Amniotic stem cell (primary cell): ENCODE data around the gene SOHLH2.

ENCODE experiments used
- DNase-seq: peaks from one replicate; lab custom pipeline; 2025; lab: John Stamatoyannopoulos, UW

The SOHLH2 gene

DNA sequence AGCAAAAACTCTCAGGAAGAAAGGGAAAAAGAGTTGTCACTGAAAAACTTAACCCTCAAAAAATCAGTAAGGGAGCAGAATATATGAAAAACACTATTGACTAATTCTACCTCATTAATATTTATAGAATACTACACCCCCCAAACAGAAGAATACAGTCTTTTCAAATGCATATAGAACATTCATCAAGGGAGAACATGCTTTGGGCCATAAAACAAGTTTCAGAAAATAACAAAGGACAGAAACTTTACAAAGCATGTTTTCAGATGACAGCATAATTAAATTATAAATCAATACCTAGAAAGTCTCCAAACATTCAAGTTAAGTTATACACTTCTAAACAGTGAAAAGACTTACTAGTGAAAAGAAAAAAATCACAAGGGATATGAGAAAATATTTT is 30.5 kb downstream of the SOHLH2 start:
- no peak for DNase-seq

DNA sequence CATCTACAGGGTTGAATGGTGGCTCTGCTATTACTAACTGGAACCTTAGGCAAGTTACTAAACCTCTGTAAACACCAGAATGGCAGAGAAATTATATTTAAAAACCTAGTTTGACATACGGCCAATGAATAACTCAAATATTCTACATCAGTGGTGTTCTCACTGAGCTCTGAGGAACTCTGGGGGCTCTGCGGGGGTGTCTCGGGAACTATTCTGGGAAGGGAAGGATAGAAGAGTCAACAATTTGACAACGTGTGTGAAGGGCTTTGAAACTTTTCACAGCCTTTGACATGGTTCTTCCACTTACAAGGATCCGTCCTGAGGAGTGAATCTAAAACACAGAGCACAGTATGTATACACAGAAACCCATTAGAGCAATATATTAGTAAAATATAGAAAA is 38.7 kb downstream of the SOHLH2 start:
- no peak for DNase-seq

DNA sequence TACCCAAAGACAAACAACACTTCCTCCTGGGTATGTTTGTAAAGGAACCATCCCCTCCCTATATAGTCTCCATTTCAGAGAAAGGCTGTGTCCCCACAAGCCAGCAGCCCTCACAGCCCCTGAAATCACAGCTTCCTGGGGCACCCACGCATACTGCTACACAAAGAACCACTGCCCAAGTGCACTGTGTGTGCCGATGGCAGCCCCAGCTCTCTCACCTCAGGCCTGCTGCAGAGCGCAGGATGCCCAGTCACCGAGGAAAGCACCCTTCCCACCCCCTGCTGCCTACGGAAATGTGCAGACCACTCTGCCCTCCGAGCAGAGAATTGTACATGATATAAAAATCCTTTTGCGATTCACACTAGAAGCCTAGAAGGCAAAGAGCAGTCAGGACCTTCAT is 39.4 kb downstream of the SOHLH2 start:
- DNase-seq = no peak

DNA sequence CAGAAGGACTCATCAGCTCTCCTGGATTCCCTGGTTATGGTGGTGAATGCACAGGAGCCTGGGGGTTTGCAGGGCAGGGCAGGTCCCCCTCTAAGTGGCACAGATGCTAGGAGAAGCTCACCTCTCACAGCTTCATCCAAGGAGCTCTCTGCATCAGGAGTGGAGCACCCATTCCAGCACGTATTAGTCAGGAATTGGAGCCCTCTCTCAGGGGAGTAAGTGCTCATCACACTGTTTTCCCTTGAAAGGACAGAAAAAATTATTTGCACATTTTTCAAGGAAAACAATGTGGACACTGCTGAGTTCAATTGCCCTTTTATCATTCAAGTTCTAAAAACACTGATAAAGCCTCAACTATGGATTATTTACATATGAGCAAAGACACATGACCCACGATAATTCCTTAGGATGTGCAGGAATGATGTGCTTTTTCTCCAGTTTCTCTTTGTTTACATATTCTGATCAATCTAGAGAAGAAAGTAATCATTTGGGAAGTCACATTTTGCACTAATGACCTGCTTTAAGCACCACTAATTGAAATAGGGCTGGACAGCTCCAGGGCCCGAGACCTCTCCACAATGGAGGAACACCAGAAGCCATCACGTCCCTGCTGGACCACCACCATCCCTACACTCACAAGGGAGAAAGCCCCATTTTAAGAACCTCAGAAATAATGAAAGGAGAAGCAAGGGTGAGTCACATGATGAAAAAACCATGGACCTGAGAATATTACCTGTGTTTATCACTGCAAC is 40.6 kb downstream of the SOHLH2 start:
- DNase-seq = no peak

DNA sequence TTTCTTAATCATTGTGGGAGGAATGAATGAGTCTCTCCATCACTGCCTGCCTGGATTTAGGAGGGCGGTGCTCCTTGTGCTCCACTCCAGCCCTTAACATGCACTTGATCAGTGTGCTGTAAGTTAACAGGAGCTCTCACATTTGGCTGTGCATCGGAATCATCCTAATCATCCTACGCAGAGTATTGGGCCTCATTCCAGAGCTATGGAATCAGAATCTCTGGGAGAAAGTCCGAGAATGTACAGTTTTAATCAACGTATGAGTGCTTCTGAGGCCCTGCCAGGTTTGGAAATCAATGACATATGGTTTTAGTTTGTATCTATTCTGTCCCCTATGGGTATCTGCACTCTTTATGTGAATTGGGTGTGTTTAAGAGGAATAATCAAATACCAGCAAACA is 48.3 kb downstream of the SOHLH2 start:
- DNase-seq = no peak

DNA sequence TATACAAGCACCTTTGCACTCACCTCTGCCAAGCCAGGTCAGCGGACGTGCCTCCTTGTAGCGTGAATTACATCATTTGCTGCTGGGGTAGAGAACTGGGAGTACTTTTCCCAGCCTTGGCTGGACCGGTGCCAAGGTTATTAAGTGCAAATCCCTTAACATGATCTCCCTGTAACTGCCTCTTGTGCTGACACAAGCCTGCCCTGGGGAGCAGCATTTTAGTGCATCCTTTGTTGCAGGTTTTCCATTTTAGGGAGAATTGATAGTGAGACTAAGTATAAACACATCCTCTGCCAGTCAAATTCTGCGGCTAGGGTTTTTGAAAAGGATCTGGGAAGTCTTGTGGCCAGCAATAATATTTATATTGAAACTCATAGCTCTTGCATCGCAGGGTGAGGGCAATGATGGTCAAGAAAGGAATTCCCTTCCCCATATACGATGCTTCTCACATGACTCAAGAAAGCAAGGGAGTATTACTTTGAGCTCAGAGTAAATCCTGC is 50.5 kb downstream of the SOHLH2 start:
- DNase-seq = peak; percentile 84

DNA sequence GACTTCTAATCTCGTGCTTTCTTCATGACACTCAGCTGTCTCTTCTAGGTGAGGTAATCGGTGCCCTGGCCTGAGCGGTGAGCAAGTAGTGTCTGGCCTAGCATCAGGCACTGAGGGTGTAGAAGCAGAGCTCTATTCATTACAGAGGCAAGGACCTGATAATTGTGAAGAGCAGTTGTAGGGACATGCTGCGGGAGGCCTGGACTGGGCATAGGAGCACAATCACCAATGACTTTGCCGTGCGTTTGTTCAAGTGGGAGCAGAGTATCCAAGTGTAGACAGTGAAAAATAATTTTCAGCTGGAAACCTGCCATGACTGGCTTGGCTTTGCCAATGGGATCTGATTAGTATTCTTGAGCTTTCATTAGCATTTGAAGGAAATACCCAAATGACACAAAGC is 51.1 kb downstream of the SOHLH2 start:
- no peak for DNase-seq

DNA sequence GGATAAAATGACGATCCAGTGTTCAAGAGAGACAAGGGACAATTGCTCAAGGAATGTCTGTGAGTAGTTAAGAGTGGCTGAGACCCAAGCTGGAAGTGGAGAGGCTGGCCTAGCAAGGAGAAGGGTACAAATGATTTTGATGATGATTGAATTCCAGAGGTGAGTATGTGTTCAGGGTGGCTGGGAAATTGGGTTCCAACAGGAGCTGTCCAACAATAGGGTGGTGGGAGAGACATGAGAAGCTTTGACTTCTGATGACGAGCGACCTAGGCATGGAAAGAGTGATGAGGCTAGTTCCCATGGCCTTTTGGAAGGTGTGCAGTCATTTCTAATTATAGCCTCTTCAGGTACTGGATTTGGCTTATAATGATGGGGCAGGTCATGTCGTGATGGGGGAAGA is 54.1 kb downstream of the SOHLH2 start:
- DNase-seq = no peak

DNA sequence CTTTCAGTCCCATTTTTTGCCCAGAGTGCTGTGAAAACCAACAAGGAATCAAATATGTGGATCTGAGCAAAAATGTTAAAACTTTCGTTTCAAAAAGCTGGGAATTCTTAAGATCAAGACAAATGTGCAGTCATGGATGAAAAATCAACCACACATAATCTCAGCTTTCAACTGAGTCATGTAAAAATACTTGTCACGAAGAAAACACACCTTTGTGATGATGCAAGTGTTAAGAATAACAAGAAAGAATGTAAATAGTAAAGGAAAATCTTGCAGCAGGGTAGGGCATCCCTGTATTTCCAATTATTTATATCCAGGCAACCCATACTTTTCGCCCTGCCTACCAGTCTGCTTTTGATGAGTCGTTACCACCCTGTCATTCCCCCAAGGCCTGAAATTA is 55.7 kb downstream of the SOHLH2 start:
- DNase-seq = no peak

DNA sequence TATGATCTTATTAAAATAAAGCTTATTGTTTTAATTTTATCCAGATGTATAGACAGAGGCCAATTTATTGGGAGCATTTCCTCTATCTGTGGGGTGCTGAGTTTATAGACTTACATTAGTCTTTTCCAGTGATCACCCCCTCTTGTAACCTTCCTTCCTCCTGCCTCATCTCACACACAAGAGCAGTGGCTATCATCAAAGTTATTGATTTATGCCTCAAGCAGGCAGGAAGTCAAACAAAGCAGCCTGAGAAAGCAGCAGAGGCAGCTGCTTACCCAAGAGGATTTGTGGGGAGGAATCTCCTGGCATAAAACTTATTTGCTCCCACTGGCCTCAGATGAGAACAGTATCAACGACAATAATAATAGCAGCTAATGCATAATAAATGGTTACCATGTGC is 56.9 kb downstream of the SOHLH2 start:
- no peak for DNase-seq

DNA sequence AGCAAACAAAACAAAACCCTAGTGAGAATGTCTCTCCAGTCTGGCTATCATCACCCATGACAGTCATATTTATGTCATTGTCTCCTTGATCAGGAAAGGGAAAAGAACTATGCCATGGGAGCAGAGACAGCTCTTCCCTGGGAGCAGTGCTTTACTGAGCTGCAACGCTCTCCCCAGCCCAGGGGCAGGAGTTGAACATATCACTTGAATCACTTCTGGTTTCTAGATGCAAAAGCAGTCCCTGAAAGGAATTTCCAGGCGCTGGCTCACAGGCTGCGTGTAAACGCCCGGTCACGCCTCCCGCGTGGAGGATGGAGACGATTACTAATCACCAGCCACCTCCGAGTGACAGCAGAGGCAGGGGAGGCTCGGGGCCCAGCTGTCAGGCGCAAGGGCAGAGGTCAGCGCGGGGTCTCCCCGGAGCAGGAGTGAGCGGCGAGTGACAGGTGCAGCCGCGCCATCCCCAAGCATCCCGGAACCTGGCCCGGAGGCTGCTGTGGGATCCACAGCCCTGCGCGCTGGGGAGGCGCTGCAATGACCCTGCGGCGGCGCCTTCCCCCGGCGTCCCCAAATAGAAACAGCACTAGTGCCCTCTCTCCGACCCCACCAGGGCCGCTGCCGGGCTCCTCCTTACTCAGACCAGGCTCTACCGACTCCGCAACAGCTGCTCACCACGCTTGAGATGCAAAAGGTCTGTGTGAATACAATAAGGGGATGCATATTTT is 59.6 kb downstream of the SOHLH2 start:
- DNase-seq = no peak

DNA sequence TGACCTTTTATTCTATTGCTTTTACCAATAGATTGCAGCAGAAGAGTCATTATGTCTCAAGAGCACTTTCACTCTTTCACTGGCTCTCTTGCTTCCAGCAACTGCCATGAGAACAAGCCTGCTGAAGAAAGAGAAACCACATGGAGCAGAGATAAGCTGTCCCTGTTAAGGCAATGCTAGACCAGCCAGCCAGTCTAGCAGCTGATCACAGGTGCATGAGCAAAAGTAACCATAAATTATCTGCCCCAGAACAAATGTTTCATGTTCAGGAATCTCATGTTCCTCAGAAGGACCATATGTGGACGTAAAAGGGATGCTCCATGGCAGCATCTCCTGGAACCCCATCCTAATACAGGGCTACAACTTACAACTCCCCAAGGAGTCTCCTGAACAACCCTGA is 62.8 kb downstream of the SOHLH2 start:
- DNase-seq = no peak

DNA sequence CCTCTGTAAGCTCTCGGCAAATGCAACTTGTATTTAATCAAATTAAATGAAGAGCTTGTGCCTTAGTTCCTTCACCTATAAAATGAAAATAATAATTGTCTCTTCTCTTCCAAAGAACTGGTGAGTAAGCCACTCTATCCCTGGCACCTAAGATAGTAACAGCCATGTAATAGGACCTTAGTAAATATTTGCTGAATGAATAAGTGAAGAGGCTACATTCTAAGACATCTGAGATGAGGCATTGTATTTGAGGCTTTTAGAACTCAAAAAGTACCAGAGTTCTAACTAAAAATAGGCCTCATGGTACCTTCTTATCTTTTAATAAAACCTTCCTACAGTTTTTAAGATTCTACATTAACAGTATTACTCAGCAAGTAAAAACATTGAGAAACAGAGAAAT is 65.9 kb downstream of the SOHLH2 start:
- DNase-seq = no peak

DNA sequence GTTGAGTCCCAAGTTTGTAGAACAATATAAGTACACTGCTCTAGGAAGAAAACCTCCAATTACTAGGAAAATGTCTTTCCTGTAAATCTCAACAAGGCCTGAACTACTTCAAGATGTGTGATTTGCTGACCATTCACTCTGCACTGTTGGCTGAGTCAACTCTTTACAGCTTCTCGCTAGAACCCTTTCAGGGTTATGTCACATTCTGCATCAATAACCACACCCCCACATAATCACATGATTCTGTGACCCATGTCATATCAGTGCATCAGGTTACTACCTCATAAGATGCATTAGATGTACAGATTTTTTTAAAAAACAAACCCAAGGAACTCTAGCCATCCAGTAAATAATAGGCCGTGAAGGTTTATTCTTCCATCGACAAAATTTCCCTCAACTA is 67.0 kb downstream of the SOHLH2 start:
- no peak for DNase-seq

DNA sequence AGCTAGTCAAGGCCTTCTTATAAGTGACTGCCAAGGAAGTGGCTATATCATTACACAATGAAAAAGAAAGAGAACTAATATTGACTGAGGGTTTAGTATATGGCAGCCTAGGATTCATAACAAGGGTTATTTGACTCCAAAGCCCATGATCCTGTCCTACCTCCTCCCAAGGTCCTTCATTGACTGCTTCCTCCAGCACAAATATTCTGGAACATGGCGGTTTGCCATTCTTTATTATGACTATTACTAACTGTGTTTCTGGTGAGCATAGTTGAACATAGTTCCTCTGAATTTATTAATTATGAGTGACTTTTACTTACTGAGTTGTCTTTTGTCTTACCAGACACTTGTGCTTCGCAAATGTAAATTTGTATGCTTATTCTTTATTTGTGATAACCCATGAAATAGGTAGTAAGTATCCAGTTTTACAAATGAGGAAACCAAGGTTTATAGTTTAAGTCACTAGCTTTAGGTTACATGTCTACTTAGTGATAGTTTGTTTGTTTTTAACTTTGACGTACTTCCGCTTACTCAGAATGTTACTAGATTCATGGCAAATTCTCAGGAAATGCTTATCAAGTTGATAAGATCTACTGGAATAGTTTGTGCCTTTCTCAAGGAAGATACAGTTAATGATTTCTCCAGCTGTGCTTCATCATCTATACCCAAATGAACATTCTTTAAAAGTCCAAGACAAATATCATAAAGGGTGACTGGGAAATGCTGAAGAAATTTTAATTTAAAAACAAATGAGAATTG is 67.7 kb downstream of the SOHLH2 start:
- DNase-seq = no peak

DNA sequence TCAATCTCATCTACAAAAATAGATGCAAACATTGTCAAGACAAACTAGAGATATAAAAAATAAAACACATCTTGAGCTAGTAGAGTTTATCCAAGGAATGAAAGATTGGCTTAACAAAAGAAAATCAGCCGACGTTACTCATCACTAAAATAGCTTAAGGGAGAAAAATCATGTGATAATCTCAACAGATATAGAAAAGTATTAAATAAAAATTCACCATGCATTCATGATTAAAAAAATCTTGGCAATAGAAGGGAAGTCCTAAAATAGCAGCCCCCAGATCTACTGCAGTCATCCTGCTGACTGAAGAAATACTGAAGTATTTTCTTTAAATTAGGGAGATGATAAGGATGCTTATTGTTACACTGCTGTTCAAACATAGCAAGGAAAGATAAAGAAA is 70.6 kb downstream of the SOHLH2 start:
- DNase-seq = no peak

DNA sequence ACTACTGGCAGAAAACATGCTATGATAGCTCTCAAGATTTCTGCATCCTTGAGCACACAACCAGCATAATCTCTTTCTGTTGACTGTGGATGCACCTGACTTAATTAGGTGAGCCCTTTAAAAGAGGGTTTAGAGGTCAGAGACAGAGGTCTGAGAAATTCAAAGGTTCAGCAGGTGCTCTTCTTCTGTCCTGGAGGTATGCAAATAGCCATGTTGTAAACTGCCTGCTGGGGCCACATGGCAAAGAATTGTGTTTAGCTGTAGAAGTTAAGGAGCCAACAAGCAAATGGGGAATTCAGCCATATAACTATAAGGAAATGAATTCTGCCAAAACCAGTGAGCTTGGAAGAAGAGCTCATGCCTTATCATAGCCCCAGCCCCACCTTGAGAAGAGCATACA is 71.6 kb downstream of the SOHLH2 start:
- DNase-seq = no peak

DNA sequence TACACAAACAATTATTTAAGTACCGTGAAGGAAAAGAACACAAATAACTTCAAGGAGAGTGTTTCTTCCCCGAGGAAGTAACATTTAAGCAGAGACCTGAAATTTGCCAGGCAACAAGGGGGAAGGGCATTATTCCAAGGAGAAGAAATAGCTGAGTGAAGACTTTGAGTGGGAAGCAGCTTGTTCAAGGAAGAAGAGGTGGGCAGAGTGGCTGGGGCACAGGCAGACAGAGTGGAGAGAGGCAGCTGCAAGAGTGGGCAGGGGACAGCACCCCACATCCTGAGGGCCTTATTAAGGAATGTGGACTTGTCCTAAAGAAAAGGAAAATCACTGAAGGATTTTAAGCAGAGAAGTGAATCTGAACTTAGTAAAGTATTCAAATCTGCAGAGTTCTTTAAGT is 78.5 kb downstream of the SOHLH2 start:
- no peak for DNase-seq

DNA sequence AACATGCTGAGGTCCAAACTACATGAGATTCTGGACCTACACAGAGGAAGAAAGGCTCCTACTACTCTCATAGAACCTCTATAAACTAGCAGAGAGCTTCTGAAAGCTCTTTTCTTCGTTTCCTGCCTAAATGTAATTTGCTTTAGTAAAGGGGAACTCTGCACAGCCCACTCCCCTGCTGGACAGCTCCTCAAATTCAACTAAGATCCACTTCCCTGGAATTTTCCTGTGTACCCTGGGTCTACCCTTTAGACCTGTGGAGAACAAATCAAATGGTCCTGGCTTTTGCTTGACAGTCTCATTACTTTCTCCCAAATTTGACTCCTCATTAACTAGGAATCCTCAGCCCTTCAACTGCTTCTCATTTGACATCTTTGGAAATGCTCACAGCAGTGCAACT is 79.7 kb downstream of the SOHLH2 start:
- DNase-seq = no peak

DNA sequence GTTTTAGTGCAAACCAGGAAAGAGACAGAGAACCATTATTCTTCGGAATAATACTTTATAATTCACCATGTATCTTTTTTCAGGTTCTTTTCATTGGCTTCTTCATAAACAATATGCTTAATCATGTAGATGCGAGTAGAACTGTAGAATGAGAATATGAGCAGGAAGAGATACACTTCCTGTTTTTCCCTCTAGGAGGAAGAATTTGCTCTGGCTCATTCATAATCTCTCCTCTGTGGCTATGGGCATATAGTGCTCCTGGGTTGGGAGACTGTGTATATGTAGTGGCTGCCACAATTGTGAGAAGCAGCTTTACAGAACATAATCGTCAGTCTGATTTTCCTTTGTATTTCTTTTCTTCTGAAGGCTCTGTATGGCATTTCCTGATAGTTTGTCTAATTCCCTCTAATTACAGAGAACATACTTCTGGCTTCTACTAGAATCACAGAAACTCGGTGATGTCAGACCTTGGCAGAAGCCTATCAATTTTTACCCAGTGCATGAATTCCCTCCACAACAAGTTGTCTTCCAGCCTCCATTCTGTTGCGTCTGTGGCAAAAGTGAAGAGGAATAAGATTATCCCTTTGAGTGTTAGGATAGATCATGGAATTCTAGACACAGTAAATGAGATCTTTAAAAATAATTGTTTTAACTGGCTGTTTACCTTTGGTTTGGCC is 80.3 kb downstream of the SOHLH2 start:
- DNase-seq = no peak

DNA sequence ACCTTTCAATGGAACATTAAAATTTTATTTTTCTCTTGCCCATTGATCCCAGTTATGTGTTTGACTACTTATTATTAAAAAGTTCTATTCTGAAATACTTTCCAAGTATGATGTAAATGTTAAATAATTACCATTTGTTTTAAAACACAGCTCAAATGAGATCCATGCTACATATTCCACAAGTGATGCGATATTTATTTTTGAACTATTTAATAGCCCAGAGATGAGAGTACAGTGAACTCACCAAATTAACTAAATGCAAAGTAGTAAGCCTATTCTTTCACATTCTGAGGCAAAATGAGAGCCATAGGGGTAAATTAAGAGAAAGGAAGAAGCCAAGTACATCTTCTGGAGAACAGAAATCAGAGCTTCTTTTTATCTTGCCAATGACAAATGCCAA is 82.0 kb downstream of the SOHLH2 start:
- DNase-seq = no peak

DNA sequence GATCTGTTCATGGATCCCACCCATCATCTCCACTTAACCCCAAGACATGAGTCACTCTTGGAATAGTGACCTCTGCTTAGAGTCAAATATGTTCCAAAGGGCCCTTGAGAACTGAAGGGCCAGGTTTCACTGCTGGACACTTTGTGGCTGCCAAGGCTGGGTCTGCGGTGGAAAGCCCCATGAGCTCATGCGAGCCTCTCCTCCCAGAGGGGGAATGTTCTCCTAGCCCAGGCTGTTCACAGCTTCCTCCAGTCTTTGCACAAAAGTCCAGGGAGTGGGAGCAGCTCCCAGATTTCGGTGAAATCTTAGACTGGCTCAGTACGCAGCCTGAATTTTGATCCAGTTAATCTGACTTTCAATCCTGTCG is 82.4 kb downstream of the SOHLH2 start:
- no peak for DNase-seq
